NCI-H748 treated with DMSO at 0.1 percent for 48 hours (cell line): Measurements from ENCODE around the gene RNF180.
"Not testable (repeated sequence)": the region's sequence is repeated elsewhere in the genome, so short reads cannot be mapped to it uniquely, and the experiment has no call there.

Experiments
- DNase-seq: peaks from one replicate; lab custom pipeline; 2025; lab: John Stamatoyannopoulos, UW

The RNF180 gene

GRCh38 chr5:64285188-64286130, 119.8 kb downstream of the RNF180 start:
- DNase-seq: no peak

- no peak for DNase-seq
Measured at GRCh38 chr5:64286381-64286780, 120.7 kb downstream of the RNF180 start.

DNA sequence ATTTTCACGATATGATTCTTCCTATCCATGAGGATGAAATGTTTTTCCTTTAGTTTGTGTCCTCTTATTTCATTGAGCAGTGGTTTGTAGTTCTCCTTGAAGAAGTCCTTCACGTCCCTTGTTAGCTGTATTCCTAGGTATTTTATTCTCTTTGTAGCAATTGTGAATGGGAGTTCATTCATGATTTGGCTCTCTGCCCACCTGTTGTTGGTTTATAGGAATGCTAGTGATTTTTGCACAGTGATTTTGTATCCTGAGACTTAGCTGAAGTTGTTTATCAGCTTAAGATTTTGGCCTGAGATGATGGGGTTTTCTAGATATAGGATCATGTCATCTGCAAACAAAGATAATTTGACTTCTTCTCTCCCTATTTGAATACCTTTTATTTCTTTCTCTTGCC, 122.9 kb downstream of the RNF180 start:
- not testable (repeated sequence) for DNase-seq

DNA sequence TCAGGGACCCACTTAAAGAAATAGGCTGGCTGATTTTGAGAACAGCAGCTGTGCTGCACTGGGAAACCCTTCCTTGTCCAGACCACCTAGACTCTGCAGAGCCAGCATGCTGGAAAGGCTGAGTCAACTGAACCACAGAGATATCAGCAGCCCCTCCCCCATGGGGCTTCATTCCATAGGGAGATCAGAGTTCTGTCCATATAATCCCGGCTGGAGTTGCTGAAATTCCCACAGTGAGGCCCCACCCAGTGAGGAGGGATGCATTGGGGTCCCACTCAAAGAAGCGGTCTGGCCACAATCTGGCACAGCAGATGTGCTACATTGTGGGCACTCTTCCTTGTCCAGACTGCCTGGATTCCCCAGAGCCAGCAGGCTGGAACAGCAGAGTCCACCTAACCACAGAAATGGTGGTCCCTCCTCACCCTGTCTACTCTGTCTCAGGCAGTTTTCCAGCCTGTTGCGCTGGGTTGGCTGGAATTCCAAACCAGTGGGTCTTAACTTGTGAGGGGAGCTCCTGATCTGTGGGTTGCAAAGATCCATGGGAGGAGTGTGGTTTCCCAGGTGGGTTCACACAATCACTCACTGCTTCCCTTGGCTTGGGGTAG, 127.1 kb downstream of the RNF180 start:
- DNase-seq: no peak

DNA sequence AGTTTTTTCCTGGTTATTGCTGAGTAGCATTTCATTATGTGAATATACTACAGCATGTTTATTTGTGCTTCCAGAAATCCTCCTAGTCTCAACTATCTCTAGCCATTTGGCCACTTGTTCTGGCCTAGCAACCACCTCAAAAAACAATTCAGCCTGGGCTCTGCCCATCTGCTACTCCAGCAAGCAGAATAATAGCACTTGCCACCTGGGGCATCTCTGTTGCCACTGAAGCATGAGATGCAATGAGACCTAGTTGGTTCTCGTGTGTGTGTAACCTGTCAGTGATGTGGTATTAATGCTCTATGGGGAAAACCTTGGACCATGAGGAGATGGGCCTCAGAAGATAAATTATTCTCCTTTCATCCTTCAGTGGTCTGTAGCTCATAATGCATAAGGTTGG, 129.5 kb downstream of the RNF180 start:
- DNase-seq: no peak

- no peak for DNase-seq
Measured at GRCh38 chr5:64298586-64298985, 132.9 kb downstream of the RNF180 start.

DNA sequence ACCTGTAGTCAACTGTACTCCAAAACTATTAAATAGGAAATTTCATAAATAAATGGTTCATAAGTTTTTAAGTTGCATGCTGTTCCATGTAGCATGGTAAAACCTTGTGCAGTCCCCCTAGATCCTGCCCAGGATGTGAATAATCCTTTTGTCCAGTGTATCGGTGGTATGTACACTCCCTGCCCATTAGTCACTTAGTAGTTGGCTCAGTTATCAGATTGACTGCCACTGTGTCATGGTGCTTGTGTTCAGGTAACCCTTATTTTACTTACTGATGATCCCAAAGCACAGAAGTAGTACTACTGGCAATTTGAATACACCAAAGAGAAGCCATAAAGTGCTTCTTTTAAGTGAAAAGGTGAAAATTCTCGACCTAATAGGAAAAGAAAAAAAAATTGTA, 134.2 kb downstream of the RNF180 start:
- DNase-seq: no peak

DNA sequence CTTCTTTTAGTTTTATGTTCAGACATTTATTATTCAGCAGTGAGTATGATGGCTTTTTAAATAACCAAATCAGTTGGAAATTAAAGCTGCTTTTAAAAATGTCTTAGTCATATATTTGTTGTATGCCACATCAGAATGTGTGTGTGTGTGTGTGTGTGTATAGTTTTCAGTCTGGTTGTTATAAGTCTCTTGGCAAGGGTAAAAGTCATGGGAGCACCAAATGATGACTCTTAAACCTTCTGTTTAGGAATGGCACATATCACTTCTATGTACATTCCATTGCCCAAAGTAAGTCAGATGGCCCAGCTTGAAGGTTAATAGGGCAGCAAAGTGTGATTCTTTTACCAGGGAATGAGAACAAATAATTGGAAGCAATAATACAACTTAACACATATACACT, 135.9 kb downstream of the RNF180 start:
- no peak for DNase-seq

DNA sequence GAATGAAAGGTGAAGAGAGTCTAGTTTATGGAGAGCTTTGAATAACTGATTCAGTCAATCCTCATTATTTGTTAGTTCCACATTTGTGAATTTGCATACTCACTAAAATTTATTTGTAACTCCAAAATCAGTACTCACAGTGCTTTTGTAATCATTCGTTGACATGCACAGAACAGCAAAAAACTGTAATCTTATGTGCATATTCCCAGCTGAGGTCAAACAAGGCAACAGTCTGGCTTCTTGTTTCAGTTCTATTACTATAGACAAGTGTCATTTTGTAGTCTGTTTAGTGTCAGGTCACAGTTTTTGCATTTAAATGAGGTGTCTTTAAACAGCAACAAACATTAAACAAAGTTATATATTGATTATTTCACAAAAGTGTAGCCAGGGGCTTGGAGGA, 142.5 kb downstream of the RNF180 start:
- DNase-seq: no peak

DNA sequence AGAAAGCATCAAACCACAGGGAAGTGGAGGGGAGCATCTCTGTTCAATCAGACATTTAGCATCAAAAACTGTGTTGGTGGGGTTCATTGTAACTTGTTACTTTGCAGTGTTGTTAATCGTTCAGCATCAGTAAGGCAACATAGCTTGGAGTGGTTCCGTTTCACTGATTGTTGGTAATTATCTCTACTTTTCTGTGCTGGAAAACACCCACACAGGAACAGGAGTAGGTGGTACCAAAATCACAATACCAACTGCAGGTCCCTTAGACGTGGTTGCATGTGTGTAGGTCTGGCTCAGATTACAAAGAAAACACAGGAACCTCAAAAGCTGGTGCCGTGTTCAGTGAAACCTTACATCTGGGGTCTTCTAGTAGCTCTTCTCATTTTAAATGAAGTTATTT, 146.8 kb downstream of the RNF180 start:
- DNase-seq: no peak

GRCh38 chr5:64315778-64316177, 150.1 kb downstream of the RNF180 start:
- DNase-seq: no peak

DNA sequence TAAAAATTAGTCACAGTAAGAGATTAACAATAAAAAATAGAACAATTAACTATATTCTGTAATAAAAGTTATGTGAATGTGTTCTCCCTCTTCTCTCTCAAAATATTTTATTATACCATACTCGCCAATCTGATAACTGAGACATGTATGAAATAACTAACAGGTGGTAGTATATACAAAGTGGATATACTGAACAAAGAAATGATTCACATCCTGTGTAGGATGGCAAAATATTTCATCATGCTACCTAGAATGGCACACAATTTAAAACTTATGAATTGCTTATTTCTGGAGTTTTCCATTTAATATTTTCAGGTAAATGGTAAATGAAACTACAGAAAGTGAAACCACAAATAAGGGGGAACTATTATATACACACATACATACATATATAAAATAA, 152.5 kb downstream of the RNF180 start:
- no peak for DNase-seq

DNA sequence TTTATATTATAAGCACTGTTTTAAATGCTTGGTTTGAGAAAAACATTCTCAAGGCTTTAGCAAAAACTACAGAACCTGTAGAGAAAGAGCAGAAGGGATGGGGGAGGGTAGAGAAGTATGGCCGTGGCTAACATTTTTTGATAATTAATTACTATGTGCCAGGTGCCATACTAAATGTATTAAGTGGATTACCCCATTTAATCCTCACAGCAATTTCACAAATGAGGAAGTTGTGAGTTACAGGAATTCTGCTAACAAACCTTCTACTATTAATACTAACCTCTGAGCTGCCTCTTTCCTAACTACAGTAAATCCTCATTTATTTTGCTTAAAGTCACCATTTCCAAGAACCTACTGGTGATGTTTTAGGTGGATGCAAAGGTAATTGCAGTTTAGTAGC, 157.9 kb downstream of the RNF180 start:
- DNase-seq: no peak

GRCh38 chr5:64330728-64331231, 165.1 kb downstream of the RNF180 start:
- DNase-seq: no peak

DNA sequence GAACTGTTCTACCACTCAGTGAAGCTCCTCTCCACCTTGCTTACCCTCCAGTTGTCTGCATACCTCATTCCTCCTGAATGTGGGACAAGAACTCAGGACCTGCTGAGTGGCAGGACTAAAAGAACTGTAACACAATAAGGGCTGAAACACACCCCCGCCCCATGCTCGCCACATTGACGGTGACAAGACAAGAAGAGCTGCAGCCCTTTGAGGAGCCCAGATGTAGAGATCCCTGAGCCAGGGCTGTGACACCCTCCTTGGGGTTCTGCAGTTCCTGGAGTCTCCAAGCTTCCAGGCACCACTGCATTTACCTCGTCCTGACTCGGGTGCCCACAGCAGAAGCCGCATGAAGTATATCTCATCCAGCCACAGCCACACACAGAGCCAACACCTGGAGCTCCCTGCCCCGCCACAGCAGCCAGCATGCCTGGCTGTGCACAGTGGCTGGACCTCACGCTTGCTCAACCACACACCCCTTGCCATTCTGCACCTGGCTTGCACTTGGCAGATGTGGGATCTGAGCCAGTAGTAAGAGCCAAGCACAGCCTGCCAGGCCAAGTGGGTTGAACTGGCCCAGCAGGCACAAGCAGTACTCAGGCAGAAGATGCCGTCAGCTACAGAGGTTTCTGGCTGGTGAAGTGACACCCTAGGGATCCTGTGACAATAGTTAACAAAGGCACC, 166.1 kb downstream of the RNF180 start:
- no peak for DNase-seq

GRCh38 chr5:64333886-64334285, 168.2 kb downstream of the RNF180 start:
- no peak for DNase-seq

DNA sequence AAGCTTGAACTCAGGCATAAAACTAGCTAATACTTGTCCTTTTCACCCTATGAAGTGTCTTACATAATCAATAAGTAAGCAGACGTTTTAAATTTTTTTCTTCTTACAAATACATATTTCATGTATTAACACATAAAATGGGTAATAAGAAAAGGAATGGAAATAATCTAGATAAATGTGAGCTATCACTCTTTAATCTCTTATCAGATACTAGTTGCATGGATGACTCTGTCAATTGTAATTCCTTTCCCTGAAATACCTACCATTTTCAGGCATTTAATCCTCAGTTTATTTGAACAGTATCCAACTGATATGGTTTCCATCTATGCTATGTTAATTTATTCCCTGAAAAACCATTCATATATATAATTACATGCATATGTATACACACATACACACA, 174.1 kb downstream of the RNF180 start:
- DNase-seq: no peak

DNA sequence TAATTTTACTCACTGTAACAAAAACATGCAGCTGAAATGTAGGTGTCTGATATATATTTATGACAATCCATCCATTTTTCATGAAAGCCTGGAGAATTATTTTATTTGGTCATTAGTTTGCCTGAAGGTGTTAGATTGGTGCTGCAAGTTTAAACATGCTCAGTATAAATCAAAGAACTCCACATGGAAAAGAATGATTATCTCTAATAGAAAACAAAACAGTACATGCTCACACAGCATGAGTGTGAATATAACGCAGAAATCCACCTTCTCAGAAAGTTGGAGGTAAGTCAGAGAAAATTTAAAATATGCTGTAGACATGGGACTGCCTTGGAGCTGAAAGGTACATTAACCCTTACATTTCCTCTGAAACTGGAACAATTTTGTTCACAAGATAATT, 174.7 kb downstream of the RNF180 start:
- no peak for DNase-seq

- no peak for DNase-seq
Measured at GRCh38 chr5:64341340-64341739, 175.7 kb downstream of the RNF180 start.

- no peak for DNase-seq
Measured at GRCh38 chr5:64344501-64344900, 178.9 kb downstream of the RNF180 start.

DNA sequence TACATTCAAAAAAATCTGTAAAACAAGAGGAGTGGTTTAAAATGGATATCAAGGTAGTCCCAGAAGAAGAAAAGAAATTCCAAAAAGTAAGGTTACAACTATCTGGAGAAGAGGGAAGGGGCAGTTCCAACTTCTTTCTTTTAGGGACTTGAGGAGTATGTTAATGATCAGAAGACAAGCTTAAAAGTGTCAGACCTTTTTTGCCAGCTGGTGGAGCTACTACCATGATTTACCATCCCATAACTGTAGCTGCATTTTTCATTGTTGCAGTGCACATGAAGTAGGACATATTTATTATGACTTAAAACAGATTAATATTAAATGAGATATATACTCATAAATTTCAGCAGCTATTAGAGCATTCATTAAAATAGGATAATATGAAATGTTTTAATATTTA, 181.7 kb downstream of the RNF180 start:
- no peak for DNase-seq

DNA sequence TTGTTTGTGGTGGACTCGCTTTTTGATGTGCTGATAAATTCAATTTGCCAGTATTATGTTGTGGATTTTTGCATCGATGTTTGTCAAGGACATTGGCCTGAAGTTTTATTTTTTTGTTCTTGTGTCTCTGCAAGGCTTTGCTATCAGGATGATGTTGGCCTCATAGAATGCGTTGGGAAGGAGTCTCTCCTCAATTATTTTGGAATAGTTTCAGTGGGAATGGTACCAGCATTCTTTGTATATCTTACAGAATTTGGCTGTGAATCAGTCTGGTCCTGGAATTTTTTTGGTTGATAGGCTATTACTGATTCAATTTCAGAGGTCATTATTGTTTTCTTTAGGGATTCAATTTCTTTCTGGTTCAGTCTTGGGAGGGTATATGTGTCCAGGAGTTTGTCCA, 198.8 kb downstream of the RNF180 start:
- DNase-seq: no peak

- DNase-seq: no peak
Measured at GRCh38 chr5:64384765-64385164, 219.1 kb downstream of the RNF180 start.
